ENCODE data around the gene UGCG. TPM values are rescaled to one million over a fixed set of nuclear protein-coding genes. Genes with fewer than 3 reads are reported as not detected.
A peak's percentile ranks its signal among the peaks of the same experiment; 100 is the strongest.
"Not testable (repeated sequence)": the region's sequence is repeated elsewhere in the genome, so short reads cannot be mapped to it uniquely, and the experiment has no call there.

The UGCG gene
- total RNA-seq, 1 donor from 2014 or later: 61.0 TPM

- peak; percentile 72 for ATAC-seq
Observed at GRCh38 chr9:111957856-111958631, 61.4 kb downstream of the UGCG start.

GRCh38 chr9:111959468-111960359 lies 63.1 kb downstream of the UGCG start:
- ATAC-seq: peak; percentile 94

GRCh38 chr9:111960485-111960884 lies 63.9 kb downstream of the UGCG start:
- not testable (repeated sequence) for ATAC-seq

- peak; percentile 50 for ATAC-seq
Observed at GRCh38 chr9:111961009-111961408, 64.4 kb downstream of the UGCG start.

GRCh38 chr9:111961575-111961974 lies 65.0 kb downstream of the UGCG start:
- no peak for ATAC-seq

GRCh38 chr9:111962021-111962420 lies 65.4 kb downstream of the UGCG start:
- no peak for ATAC-seq

GRCh38 chr9:111963995-111964394 lies 67.4 kb downstream of the UGCG start:
- ATAC-seq: no peak

- peak; percentile 82 for ATAC-seq
Observed at GRCh38 chr9:111965566-111966019, 69.0 kb downstream of the UGCG start.

GRCh38 chr9:111966124-111966723 lies 69.6 kb downstream of the UGCG start:
- ATAC-seq: no peak

GRCh38 chr9:111966861-111967291 lies 70.3 kb downstream of the UGCG start:
- peak; percentile 50 for ATAC-seq

- no peak for ATAC-seq
Observed at GRCh38 chr9:111967621-111968020, 71.0 kb downstream of the UGCG start.

- no peak for ATAC-seq
Observed at GRCh38 chr9:111969061-111969460, 72.4 kb downstream of the UGCG start.

GRCh38 chr9:111969622-111970021 lies 73.0 kb downstream of the UGCG start:
- ATAC-seq: no peak

- no peak for ATAC-seq
Observed at GRCh38 chr9:111970827-111971226, 74.2 kb downstream of the UGCG start.

GRCh38 chr9:111974092-111974681 lies 77.6 kb downstream of the UGCG start:
- peak; percentile 91 for ATAC-seq

GRCh38 chr9:111975709-111976108 lies 79.1 kb downstream of the UGCG start:
- ATAC-seq: peak; percentile 43

- ATAC-seq: no peak
Observed at GRCh38 chr9:111978616-111979015, 82.0 kb downstream of the UGCG start.

- ATAC-seq: peak; percentile 45
Observed at GRCh38 chr9:111979561-111979960, 82.9 kb downstream of the UGCG start.

- ATAC-seq: no peak
Observed at GRCh38 chr9:111980398-111980797, 83.8 kb downstream of the UGCG start.

- peak; percentile 48 for ATAC-seq
Observed at GRCh38 chr9:111983484-111983908, 86.9 kb downstream of the UGCG start.

- ATAC-seq: no peak
Observed at GRCh38 chr9:111984086-111984802, 87.6 kb downstream of the UGCG start.
